ENCODE results near the gene VCL. TPM values are rescaled to one million over a fixed set of nuclear protein-coding genes. Genes with fewer than 3 reads are reported as not detected.

The VCL gene
- total and polyA plus RNA-seq, 12 donors, result 117 to 369 (median 237) TPM

GRCh38 chr10:73974309-73974946 lies 23.5 kb upstream of the VCL start:
- ATAC-seq (no peak), DNase-seq (no peak)
- H3K27me3 ChIP-seq, result no peaks in the 10 kb centered on the region
- no peak for TF ChIP-seq CTCF (IDR thresholded peaks at IDR 0.05)
- no peak overlapping the region for H3K4me3 ChIP-seq
- 88 to 94% methylated on average over 5 of the region's 5 CpGs for WGBS, 2 donors
- no peaks in the 10 kb centered on the region for H3K36me3 ChIP-seq
- H3K27ac ChIP-seq, result no peak overlapping the region
- intact Hi-C loops (cut with DNase I), result no loop called here
- peaks cover 0 to 16% (median 0%) of the 10 kb centered on the region in 9 donors for H3K4me1 ChIP-seq
- H3K9me3 ChIP-seq, result peaks cover 0 to 6% (median 0%) of the 10 kb centered on the region in 11 donors

- H3K9me3 ChIP-seq, result peaks cover 0 to 6% (median 0%) of the 10 kb centered on the region in 11 donors
- H3K27me3 ChIP-seq, result no peaks in the 10 kb centered on the region
- intact Hi-C loops (cut with DNase I), result no loop called here
- no peak overlapping the region for H3K4me3 ChIP-seq
- no peak overlapping the region for H3K27ac ChIP-seq
- no peak for ATAC-seq
- no peaks in the 10 kb centered on the region for H3K36me3 ChIP-seq
- 93 to 94% methylated on average over 4 of the region's 4 CpGs for WGBS, 2 donors
- peaks cover 0 to 23% (median 0%) of the 10 kb centered on the region in 9 donors for H3K4me1 ChIP-seq
- DNase-seq, result no peak
- no peak for TF ChIP-seq CTCF (IDR thresholded peaks at IDR 0.05)
These were observed 22.5 kb upstream of the VCL start for GRCh38 chr10:73975388-73975787.

GRCh38 chr10:73979141-73979808 lies 18.6 kb upstream of the VCL start:
- ATAC-seq (no peak), DNase-seq (no peak)
- Histone ChIP-seq H3K4me1 (peaks cover 0 to 29% (median 0%) of the 10 kb centered on the region in 9 donors), H3K27me3 (no peaks in the 10 kb centered on the region), H3K27ac (peak overlapping the region in 1 of 10 donors; percentile 75), H3K36me3 (no peaks in the 10 kb centered on the region), H3K4me3 (no peak overlapping the region), H3K9me3 (peaks cover 0 to 6% (median 0%) of the 10 kb centered on the region in 11 donors)
- intact Hi-C loops (cut with DNase I), result no loop called here
- TF ChIP-seq CTCF (IDR thresholded peaks at IDR 0.05), result no peak
- 77 to 79% methylated on average over 4 of the region's 4 CpGs for WGBS, 2 donors

DNA sequence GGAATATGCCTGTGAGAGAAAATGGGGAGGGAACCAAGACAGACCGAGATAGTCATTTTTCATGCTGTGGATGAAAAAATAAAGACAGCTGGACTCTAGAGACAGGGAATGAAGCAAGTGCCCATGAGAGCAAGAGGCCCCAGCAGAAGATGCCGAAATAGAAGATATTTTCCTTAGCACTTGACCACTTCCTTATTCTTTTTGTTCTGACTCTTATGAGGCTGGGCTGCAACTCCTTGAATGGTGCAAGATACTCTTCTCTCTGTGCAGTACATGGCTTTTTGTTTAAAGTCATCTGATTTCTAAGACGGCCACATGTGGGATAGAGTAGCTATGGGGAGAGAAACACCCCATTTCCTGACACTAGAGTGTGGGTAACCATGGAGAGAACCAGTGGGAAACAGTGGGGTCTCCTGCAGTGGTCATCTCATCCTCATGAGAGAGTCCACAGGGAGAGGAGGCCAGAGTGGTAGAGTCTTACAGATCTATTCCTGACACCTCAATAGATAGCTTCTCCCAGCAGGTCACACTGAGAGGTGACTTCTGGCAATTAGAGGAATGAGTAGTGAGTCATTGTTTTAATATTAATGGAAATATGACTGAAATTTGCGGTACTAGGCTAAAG lies 18.0 kb upstream of the VCL start:
- intact Hi-C loops (cut with DNase I), result no loop called here
- Histone ChIP-seq H3K9me3 (peaks cover 0 to 6% (median 0%) of the 10 kb centered on the region in 11 donors), H3K27ac (peak overlapping the region in 1 of 10 donors; percentile 75), H3K4me3 (no peak overlapping the region), H3K36me3 (no peaks in the 10 kb centered on the region), H3K4me1 (peaks cover 0 to 29% (median 0%) of the 10 kb centered on the region in 9 donors), H3K27me3 (no peaks in the 10 kb centered on the region)
- ATAC-seq (peak in 2 of 8 donors; percentile 38 to 51), DNase-seq (no peak)
- WGBS, 2 donors, result 78 to 82% methylated on average over 4 of the region's 4 CpGs
- no peak for TF ChIP-seq CTCF (IDR thresholded peaks at IDR 0.05)
